Medulla oblongata (tissue), 1 donor: ENCODE data around the gene PLEKHA7.
A peak's percentile ranks its signal among the peaks of the same experiment; 100 is the strongest.

Source experiments
- DNase-seq: peaks from one replicate; pipeline ENCODE4 v3.0.0-alpha.2; 2015; ENCODE audit errors: extremely low spot score

The PLEKHA7 gene

DNA sequence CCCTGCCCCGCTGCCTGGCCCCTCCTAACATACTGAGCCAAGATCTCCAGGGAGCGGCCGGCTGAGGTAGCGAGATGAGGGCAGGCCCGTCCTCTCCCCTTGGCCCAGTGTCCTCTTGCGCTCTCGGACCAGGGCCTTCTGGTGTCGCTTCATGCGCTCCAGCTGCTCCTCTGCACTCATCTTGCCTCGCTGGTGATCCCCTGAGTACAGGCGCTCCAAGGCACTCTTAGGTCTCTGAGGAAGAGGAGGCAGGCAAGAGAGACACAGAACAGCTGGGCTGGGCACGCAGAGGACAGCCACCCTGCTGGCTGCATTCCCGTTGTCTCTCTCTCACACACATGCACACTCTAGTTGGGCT is 225.2 kb downstream of the PLEKHA7 start:
- no peak for DNase-seq

GRCh38 chr11:16788141-16789062 is 225.8 kb downstream of the PLEKHA7 start:
- DNase-seq: peak; percentile 74

DNA sequence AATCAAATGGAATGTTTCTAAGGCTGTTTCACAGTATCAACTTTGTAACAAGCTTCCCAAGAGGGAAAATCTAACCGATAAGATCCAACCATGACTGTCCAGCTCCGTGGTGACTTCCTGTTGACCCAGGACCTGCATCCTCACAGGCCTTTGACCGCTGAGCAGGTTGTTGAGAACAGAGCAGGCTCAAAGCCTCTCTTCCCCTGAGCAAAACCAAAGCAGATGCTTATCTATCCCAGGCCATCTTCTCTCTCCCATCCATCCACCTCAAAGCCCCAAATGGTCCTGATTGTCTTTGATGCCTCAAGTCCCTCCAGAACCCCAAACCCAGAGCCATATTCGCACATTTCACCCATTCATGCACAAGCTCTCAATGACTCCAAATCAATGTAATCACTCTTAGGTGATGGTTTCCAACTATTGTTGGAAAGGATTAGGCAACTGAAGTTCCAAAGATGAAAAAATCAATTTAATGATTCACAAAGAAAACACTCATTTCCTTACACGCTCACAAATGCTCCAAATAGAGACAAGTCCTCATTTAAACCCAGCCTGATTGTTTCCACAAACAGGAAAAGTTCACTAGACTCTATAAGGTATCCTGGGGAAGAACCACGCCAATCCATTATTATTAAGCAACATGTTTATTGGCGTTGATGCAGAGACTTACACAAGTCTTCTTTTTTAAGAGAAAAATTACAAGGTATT is 227.0 kb downstream of the PLEKHA7 start:
- DNase-seq: no peak

DNA sequence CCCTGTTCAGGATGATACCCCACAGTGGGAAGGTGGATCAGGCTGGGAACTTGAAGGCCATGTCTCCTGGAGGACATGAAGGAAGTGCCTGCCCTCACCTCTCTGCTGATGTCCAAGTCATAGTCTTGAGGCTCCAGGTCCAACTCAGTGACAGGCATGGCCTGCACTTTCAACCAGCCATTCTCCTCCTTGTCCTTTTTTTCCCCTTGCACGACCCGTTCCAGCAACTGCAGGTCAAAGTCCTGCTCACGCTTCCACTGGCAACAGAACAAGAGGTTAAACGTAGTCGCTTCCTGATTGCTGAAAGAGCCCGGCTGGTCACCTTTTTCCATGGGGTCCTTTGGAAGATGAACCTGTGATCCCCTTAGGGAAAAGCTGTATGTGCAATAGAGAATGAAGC is 228.1 kb downstream of the PLEKHA7 start:
- DNase-seq: no peak

- peak; percentile 86 for DNase-seq
Measured at GRCh38 chr11:16785520-16786128, 228.6 kb downstream of the PLEKHA7 start.

- DNase-seq: no peak
Measured at GRCh38 chr11:16784666-16785065, 229.5 kb downstream of the PLEKHA7 start.

DNA sequence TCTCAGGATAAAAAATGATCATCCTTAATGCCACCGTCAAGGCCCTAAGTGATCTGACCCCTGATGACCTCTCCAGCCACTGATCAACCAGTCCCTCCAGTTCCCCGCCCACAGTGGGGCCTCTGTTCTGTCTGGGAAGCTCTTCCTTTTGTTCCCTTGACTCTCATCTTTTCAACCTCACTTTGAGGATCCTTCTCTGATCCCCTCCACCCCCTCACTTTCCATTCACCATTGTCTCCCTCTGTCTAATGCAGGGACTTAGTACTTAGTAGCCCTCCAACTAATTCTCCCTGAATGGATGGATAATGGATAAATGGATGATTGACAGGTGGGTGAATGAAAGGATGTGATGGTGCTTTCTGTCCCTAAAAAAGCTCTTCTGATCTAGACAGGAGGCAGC is 230.1 kb downstream of the PLEKHA7 start:
- no peak for DNase-seq

- DNase-seq: no peak
Measured at GRCh38 chr11:16783321-16783801, 230.9 kb downstream of the PLEKHA7 start.

DNA sequence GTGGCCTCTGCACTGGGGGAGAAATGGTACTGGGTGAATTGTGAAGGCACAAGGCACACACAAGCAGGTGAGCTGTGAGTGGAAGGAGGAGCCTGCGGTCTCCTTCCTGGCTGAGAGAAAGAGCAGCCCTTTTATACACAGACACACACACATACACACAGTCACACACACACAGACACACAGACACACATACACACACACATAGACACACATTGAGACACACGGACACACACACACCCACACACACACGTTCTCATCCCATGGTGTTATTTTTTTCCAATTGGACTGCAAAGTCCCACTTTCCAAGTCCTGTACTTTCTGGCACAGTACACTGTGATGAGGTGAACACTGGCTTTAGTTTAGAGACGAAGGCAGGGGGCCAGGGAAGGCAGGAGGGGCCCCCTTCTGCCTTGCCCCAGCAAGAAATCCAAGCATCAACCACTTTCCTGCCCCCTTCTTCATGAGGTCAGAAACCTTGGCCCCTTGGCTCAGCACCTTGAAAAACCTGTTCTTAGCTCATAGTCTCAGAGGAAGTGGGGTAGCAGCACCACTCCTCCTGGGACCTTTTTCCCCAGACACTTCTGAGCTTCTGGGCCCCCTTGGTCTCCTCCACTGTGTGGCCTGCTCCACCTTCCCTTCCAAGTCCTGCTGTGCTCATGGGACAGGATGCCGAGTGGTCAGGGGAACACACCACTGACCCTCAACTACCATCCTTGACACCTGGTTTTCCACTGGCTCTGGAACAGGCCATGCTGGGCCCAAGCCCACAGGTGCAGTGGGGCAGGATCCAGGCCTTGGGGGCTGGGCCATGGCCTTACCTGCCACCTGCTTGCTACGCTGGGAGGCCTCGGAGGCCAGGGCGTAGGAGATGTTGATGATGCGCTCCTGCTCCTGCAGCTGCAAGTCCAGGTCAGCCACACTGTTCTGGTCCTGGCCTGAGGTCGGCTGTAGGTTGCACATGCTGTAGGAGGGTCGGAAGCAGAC is 232.0 kb downstream of the PLEKHA7 start:
- DNase-seq: no peak

- no peak for DNase-seq
Measured at GRCh38 chr11:16780698-16781550, 233.3 kb downstream of the PLEKHA7 start.

GRCh38 chr11:16780146-16780545 is 234.1 kb downstream of the PLEKHA7 start:
- DNase-seq: peak; percentile 31

DNA sequence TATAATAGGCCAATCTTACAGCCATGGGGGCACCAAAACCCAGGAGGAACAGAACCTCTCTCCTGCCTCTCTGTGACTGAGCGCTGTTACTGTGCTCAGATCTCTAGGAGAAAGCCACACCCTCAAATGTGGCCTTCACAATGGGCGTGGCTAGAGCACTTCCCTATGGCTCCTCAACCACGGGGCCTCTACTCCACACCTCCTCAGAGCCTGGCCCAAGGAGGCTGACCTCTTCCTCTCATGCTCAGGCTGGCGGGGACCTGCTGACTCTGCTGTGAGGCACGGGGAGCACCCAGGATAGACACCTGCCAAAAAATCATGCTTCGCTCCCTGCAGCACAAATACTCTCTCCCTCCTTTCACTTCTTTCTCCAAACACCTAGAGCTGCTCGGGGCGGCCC is 234.8 kb downstream of the PLEKHA7 start:
- DNase-seq: no peak

DNA sequence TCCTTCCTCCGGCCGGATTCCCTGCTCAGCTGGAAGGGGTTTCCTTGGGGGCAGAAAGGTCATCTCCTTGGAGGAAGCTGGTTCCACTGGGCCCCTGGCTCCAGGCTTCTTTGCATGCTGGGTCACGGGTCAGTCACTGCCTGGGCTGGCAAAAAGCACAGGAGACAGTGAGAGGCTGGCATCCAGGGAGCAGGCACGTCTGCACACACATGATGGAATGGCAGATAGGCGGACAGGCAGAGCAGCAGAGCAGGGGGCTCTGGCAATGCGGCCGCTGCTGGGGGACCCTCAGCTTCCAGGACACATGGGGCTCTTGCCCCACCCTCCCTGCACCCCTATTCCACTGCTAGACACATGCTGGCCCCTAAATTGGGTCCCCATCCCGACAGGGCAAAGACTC is 235.3 kb downstream of the PLEKHA7 start:
- DNase-seq: no peak

- DNase-seq: no peak
Measured at GRCh38 chr11:16778286-16778685, 235.9 kb downstream of the PLEKHA7 start.

DNA sequence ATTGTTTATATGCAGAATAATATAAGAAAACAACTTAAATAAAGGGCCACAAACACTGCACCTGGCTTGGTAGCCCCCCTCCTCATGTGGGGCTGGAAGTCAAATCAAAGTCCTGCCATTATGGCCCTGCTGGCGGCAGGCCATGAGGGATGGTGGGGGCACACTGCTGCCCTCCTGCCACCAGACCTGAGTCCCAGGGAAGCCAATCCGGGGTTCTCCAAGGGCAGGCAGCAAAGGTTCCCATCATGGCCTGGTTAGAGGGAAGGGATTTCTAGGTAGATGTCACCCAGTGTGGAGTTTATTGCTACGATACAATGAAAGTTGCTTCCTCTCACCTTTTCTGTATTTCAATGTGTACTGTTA is 236.6 kb downstream of the PLEKHA7 start:
- DNase-seq: no peak

DNA sequence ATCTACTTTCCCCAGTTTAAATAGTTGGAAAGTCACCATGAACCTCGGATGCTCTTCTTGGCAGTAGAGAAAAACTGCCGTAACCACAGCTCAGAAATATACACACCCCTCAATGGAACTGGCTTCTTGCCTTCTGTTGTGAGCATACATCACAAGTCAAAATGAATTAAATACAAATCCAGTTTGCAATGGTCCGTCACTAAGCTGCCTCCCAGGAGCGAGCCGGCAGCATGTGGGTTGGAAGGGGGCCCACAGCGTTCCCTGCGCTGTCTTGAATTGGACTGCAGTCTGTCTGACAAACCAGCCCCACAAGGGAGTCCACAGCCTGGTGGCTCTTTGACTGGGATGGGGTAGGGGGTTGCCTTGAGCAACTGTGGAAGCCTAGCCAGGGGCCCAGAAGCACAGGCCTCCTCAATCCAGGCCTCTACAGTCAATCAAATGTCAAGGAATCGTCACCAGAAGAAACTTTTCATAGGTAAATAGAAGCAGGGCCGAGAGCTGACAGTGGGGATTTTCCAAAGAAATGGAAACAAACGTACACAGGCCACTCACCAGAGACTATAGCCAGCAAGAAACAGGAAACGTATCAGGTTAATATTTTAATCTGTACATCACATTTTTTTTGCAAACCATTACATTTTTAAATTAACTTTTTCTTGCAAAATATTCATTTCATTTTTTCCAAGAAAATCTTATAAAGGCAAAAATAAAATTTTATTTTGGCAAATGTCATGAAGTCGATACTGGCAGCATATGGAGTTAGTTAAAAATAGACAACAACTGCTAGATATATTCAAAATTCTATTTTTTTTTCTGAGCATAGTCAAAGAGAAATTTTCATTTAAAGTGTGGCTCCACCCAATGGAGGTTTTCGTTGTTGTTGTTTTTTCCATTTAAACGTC is 237.3 kb downstream of the PLEKHA7 start:
- no peak for DNase-seq

GRCh38 chr11:16775614-16776283 is 238.5 kb downstream of the PLEKHA7 start:
- DNase-seq: no peak

- DNase-seq: no peak
Measured at GRCh38 chr11:16774936-16775613, 239.1 kb downstream of the PLEKHA7 start.
